HL-60 (cell line): ENCODE measurements around the gene SNRPA1.
A peak's percentile ranks its signal among the peaks of the same experiment; 100 is the strongest.
"Not testable (repeated sequence)": the region's sequence is repeated elsewhere in the genome, so short reads cannot be mapped to it uniquely, and the experiment has no call there.

ENCODE experiments used
- DNase-seq, 2 experiments: peaks; one replicate each; pipeline ENCODE4 v3.0.0-alpha.2; 2010 to 2020; ENCODE audit warnings: low read depth in 1 of 2, low spot score in 1 of 2
- H3K27ac ChIP-seq: fragments of 250-450 bp; sonication (Bioruptor Pico); replicated peaks from 2 replicates; pipeline ENCODE4 v1.5.1; 2020; ENCODE audit warnings: mild to moderate bottlenecking, moderate library complexity
- H3K27me3 ChIP-seq: fragments of 250-450 bp; sonication (Bioruptor Pico); 2 replicates; pipeline ENCODE4 v1.5.1; 2021; ENCODE audit warnings: mild to moderate bottlenecking, moderate library complexity; ENCODE audit not compliant: insufficient read depth, poor library complexity, severe bottlenecking
- H3K4me3 ChIP-seq: replicated peaks from 2 replicates; pipeline ENCODE4 v1.5.1; 2011; ENCODE audit warnings: mild to moderate bottlenecking, control low read depth, low read length; ENCODE audit not compliant: insufficient read depth
- CTCF ChIP-seq: IDR thresholded peaks from one replicate; pipeline ENCODE4 v1.5.1; 2011; ENCODE audit warnings: low read length, control low read depth, inconsistent platforms; ENCODE audit not compliant: insufficient read depth
- GABPA ChIP-seq: IDR thresholded peaks from 2 replicates; pipeline ENCODE4 v1.6.1; 2012; ENCODE audit warnings: low read depth
- POLR2AphosphoS5 ChIP-seq: IDR thresholded peaks from 2 replicates; pipeline ENCODE4 v1.6.1; 2012; ENCODE audit warnings: low read depth
- REST ChIP-seq: IDR thresholded peaks from 2 replicates; pipeline ENCODE4 v1.6.1; 2012; ENCODE audit warnings: low read depth; ENCODE audit not compliant: insufficient replicate concordance
- SPI1 ChIP-seq: IDR thresholded peaks from 2 replicates; pipeline ENCODE4 v1.6.1; 2012; ENCODE audit warnings: low read depth, mild to moderate bottlenecking, borderline replicate concordance

Gene SNRPA1

GRCh38 chr15:101288905-101289513 is 6.0 kb downstream of the SNRPA1 start:
- Histone ChIP-seq H3K4me3 (no peak overlapping the region), H3K27me3 (no peaks in the 10 kb centered on the region), H3K27ac (no peak overlapping the region)
- DNase-seq: peak in 1 of 2 experiments; percentile 49
- no peak for TF ChIP-seq REST
- TF ChIP-seq POLR2AphosphoS5: no peak
- no peak for TF ChIP-seq GABPA
- TF ChIP-seq CTCF: peak; percentile 46
- no peak for TF ChIP-seq SPI1

- not testable (repeated sequence) for DNase-seq, H3K4me3 ChIP-seq, H3K27ac ChIP-seq, H3K27me3 ChIP-seq
These were observed 7.7 kb downstream of the SNRPA1 start for GRCh38 chr15:101287342-101287741.

- DNase-seq: no peak
- H3K27me3 ChIP-seq: no peaks in the 10 kb centered on the region
- no peak overlapping the region for H3K4me3 ChIP-seq
- H3K27ac ChIP-seq: no peak overlapping the region
- no peak for TF ChIP-seq POLR2AphosphoS5
- no peak for TF ChIP-seq REST
- TF ChIP-seq SPI1: no peak
- TF ChIP-seq GABPA: no peak
- no peak for TF ChIP-seq CTCF
These were observed 8.5 kb downstream of the SNRPA1 start for GRCh38 chr15:101286471-101287114.

GRCh38 chr15:101283931-101284330 is 11.1 kb downstream of the SNRPA1 start:
- no peak overlapping the region for H3K27ac ChIP-seq
- TF ChIP-seq GABPA (no peak), REST (no peak), CTCF (no peak), POLR2AphosphoS5 (no peak), SPI1 (no peak)
- no peaks in the 10 kb centered on the region for H3K27me3 ChIP-seq
- H3K4me3 ChIP-seq: no peak overlapping the region
- no peak for DNase-seq
